Glutamatergic neuron (in vitro differentiated cells): ENCODE measurements around the gene TFF2. TPM values are rescaled to one million over a fixed set of nuclear protein-coding genes. Genes with fewer than 3 reads are reported as not detected.

Source experiments
- DNase-seq: peaks from one replicate; pipeline ENCODE4 v3.0.0; 2022
- H3K27ac Mint-ChIP-seq: one replicate; pipeline ENCODE4 v1.8.0; 2020; ENCODE audit warnings: mild to moderate bottlenecking, mixed read lengths, inconsistent platforms; ENCODE audit not compliant: unreplicated experiment
- H3K27me3 Mint-ChIP-seq: one replicate; pipeline ENCODE4 v1.8.0; 2020; ENCODE audit warnings: mild to moderate bottlenecking, moderate library complexity, mixed read lengths, inconsistent platforms; ENCODE audit not compliant: unreplicated experiment
- H3K36me3 Mint-ChIP-seq: one replicate; pipeline ENCODE4 v1.8.0; 2020; ENCODE audit warnings: mild to moderate bottlenecking, mixed read lengths, inconsistent platforms; ENCODE audit not compliant: unreplicated experiment
- H3K4me1 Mint-ChIP-seq: one replicate; pipeline ENCODE4 v1.8.0; 2020; ENCODE audit warnings: mild to moderate bottlenecking, low read depth, mixed read lengths, inconsistent platforms; ENCODE audit not compliant: unreplicated experiment
- H3K4me3 Mint-ChIP-seq: one replicate; pipeline ENCODE4 v1.8.0; 2020; ENCODE audit warnings: mild to moderate bottlenecking, mixed read lengths, inconsistent platforms; ENCODE audit not compliant: unreplicated experiment
- H3K9me3 Mint-ChIP-seq: one replicate; pipeline ENCODE4 v1.8.0; 2020; ENCODE audit warnings: mild to moderate bottlenecking, moderate library complexity, mixed read lengths, inconsistent platforms; ENCODE audit not compliant: unreplicated experiment
- total RNA-seq: library from RNA; stranded (reverse); fragmentation: NEBNext Ultra II Directional; extraction: Animal tissue kit (Norgen Biotek cat#: 25700); gene quantifications from one replicate; pipeline ENCODE4 v1.2.1, GENCODE V29; 2021; ENCODE audit not compliant: unreplicated experiment
- TF ChIP-seq, protein P1 (sequence below): fragments of 200-600 bp; sonication (generic); IDR thresholded peaks from one replicate; pipeline ENCODE4 v1.5.0; 2021; ENCODE audit not compliant: partially characterized antibody, unreplicated experiment

The TFF2 gene
- total RNA-seq, 1 donor from 2014 or later = not detected

DNA sequence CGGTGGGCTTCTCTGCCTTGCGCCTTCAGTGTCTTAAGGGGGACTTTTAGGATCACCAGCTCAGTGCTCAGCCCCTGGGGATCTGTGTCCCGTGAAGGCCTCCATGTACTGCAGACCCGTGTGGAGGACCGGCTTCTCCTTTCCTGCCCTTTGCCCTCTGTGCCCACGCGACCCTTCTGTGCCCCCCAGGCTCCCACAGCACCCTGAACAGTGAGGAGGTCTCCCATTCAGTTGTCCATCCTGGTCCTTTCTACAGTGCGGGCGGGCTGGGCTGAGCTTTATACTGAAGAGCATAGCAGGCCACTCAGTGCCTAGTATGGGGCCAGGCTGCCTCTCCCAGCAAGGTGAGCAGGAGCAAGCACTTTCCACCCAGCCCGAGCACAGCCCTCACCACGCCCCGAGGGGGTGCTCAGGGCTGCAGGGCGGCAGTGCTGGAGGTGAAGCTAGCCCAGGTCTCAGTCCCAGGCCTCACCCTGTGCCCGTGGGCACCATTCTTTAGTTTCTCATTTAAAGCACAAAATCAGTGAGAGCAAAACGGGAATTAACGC, 23.2 kb upstream of the TFF2 start:
- Mint-ChIP-seq H3K27ac (no peak overlapping the region), H3K36me3 (peaks cover 3% of the 10 kb centered on the region), H3K9me3 (peaks cover 3% of the 10 kb centered on the region), H3K4me1 (peaks cover 3% of the 10 kb centered on the region), H3K4me3 (no peak overlapping the region), H3K27me3 (peaks cover 6% of the 10 kb centered on the region)
- DNase-seq = peak; percentile 10
- TF ChIP-seq, protein P1, sequence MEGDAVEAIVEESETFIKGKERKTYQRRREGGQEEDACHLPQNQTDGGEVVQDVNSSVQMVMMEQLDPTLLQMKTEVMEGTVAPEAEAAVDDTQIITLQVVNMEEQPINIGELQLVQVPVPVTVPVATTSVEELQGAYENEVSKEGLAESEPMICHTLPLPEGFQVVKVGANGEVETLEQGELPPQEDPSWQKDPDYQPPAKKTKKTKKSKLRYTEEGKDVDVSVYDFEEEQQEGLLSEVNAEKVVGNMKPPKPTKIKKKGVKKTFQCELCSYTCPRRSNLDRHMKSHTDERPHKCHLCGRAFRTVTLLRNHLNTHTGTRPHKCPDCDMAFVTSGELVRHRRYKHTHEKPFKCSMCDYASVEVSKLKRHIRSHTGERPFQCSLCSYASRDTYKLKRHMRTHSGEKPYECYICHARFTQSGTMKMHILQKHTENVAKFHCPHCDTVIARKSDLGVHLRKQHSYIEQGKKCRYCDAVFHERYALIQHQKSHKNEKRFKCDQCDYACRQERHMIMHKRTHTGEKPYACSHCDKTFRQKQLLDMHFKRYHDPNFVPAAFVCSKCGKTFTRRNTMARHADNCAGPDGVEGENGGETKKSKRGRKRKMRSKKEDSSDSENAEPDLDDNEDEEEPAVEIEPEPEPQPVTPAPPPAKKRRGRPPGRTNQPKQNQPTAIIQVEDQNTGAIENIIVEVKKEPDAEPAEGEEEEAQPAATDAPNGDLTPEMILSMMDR = no peak

DNA sequence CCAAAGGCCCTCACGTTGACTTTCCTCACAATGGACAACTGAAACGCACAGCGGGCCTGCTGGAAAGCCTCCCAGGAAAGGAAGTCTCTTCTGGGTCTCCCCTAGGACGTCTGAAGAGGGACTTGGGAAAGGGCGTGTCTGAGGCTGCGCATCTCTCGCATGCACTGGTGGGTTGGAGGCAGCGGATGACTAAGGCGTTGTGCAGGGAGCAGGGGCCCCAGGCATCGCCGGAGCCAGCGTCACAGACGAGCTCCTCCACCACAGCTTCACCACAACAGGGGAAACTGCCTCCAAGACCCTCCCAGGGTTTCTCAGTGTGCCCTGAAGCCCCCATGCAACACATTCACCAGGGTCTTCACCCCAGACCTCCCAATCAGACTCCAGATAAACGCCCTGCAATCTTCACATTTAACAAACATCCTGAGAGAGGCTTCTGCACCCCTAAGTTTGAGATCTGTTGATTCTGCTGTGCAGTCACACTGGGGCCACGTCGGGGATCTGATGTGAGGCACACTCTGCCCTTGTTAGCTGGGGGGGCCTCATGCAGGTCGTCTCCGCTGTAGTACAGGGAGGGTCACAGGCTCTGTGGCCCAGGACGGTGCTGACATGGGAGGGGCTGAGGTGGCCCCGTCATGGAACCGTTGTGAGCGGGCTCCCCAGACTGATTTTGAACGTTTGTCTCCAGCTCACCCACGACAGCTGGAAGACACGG, 22.6 kb upstream of the TFF2 start:
- peak; percentile 6 for DNase-seq
- H3K36me3 Mint-ChIP-seq = peaks cover 3% of the 10 kb centered on the region
- H3K27me3 Mint-ChIP-seq = peaks cover 6% of the 10 kb centered on the region
- no peak overlapping the region for H3K27ac Mint-ChIP-seq
- H3K4me3 Mint-ChIP-seq = no peak overlapping the region
- H3K4me1 Mint-ChIP-seq = peaks cover 3% of the 10 kb centered on the region
- H3K9me3 Mint-ChIP-seq = peaks cover 2% of the 10 kb centered on the region
- TF ChIP-seq, protein P1 = no peak

DNA sequence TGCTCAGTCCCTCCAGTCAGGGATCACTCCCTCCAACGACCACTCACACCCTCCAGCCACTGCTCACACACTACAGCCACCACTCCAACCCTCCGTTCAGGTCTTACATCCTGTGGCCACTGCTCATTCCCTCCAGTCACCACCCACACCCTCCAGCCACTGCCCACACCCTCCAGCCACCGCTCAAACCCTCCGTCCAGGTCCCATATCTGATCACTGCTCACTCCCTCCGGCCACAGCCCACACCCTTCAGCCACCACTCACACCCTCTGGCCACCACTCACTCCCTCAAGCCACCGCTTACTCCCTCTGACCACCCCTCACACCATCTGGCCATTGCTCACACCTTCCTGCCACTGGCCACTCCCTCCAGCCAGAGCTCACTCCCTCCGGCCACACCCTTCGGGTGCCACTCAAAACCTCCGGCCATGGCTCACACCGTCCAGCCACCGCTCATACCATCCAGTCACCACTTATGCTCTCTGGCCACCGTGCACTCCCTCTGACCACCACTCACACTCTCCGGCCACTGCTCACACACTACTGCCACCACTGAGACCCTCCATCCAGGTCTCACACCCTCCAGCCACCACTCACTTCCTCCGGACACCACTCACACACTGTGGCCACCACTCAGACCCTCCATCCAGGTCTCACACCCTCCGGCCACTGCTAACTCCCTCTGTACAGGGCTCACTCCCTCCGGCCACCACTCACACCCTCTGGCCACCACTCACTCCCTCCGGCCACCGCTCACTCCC, 20.3 kb upstream of the TFF2 start:
- TF ChIP-seq, protein P1 = no peak

DNA sequence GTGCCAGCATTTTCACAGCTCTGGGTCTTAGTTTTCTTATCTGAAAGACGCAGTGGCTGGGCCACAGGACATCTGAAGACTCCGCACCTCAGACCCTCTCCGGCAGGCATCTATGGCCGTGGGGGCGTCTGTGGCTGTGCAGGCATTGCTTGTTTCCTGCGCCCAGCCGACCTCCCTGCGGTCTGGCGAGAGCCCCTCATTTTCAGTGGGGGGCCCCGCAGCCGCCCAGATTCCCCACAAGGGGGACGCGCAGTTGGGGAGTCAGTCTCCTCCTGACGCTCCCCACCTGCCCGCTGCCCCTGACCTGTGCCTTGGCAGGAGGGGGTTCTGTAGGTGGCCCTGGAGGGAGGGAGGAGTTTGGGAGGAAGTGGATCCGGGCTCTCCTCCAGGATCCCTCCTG, 19.0 kb upstream of the TFF2 start:
- H3K27me3 Mint-ChIP-seq = peaks cover 3% of the 10 kb centered on the region
- no peak overlapping the region for H3K4me3 Mint-ChIP-seq
- peaks cover 5% of the 10 kb centered on the region for H3K4me1 Mint-ChIP-seq
- TF ChIP-seq, protein P1 = peak; percentile 20
- no peaks in the 10 kb centered on the region for H3K36me3 Mint-ChIP-seq
- peak; percentile 11 for DNase-seq
- H3K27ac Mint-ChIP-seq = no peak overlapping the region
- H3K9me3 Mint-ChIP-seq = peaks cover 4% of the 10 kb centered on the region

More for the DNA sequence above, 20.3 kb upstream of the TFF2 start:
- peak; percentile 4 for DNase-seq
- H3K9me3 Mint-ChIP-seq = peaks cover 4% of the 10 kb centered on the region
- no peak overlapping the region for H3K27ac Mint-ChIP-seq
- no peak overlapping the region for H3K4me3 Mint-ChIP-seq
- H3K27me3 Mint-ChIP-seq = peaks cover 3% of the 10 kb centered on the region
- peaks cover 5% of the 10 kb centered on the region for H3K4me1 Mint-ChIP-seq
- no peaks in the 10 kb centered on the region for H3K36me3 Mint-ChIP-seq
